Measurements from ENCODE around the gene CFAP298.

DNA sequence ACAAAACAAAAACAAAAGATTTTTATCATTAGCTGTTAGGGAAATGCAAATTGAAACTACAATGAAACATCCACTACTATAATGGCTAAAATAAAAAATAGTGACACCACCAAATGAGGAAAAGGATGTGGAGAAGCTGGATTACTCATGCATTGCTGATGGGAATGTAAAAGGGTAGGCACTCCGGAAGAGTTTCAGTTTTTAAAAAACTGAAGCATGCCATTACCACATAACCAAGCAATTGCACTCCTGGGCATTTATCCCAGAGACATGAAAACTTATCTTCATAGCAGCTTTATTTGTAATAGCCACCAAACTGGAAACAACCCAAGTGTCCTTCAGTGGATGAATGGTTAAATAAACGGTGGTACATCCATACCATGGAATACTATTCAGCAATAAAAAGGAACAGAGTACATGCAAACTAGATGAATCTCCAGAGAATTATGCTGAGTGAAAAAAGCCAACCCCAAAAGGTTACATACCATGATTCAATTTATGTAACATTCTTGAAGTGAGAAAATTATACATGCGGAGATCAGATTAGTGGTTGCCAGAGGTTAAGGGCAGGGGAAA lies 14.5 kb upstream of the CFAP298 start:
- TF ChIP-seq, protein P1, sequence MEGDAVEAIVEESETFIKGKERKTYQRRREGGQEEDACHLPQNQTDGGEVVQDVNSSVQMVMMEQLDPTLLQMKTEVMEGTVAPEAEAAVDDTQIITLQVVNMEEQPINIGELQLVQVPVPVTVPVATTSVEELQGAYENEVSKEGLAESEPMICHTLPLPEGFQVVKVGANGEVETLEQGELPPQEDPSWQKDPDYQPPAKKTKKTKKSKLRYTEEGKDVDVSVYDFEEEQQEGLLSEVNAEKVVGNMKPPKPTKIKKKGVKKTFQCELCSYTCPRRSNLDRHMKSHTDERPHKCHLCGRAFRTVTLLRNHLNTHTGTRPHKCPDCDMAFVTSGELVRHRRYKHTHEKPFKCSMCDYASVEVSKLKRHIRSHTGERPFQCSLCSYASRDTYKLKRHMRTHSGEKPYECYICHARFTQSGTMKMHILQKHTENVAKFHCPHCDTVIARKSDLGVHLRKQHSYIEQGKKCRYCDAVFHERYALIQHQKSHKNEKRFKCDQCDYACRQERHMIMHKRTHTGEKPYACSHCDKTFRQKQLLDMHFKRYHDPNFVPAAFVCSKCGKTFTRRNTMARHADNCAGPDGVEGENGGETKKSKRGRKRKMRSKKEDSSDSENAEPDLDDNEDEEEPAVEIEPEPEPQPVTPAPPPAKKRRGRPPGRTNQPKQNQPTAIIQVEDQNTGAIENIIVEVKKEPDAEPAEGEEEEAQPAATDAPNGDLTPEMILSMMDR (IDR thresholded peaks at IDR 0.05), result no peak
- no peak for TF ChIP-seq POLR2A (IDR thresholded peaks at IDR 0.05)
